GM12878 (cell line): ENCODE data around the gene SUPT7L.
"Not testable (repeated sequence)": the region's sequence is repeated elsewhere in the genome, so short reads cannot be mapped to it uniquely, and the experiment has no call there.

Experiments used
- FOXM1 ChIP-seq: IDR thresholded peaks from 2 replicates; pipeline ENCODE4 v1.6.1; 2012; ENCODE audit warnings: low read depth, mild to moderate bottlenecking, inconsistent platforms, low read length, moderate library complexity
- POLR2A ChIP-seq: IDR thresholded peaks from 2 replicates; pipeline ENCODE4 v1.6.1; 2011; ENCODE audit warnings: low read depth, mild to moderate bottlenecking, low read length
- TF ChIP-seq, protein P1 (sequence below), 3 experiments: IDR thresholded peaks in 2 of 3; conservative IDR thresholded peaks in 1 of 3; 2 replicates each; pipeline ENCODE4 v1.5.1; 2011; ENCODE audit warnings: low read depth in 3 of 3, low read length in 3 of 3, mild to moderate bottlenecking in 3 of 3, control low read depth in 2 of 3, moderate library complexity in 2 of 3, inconsistent platforms in 1 of 3, mixed read lengths in 1 of 3; ENCODE audit not compliant: control insufficient read depth in 2 of 3, insufficient read depth in 1 of 3; ENCODE audit errors: extremely low read depth in 1 of 3

DNA sequence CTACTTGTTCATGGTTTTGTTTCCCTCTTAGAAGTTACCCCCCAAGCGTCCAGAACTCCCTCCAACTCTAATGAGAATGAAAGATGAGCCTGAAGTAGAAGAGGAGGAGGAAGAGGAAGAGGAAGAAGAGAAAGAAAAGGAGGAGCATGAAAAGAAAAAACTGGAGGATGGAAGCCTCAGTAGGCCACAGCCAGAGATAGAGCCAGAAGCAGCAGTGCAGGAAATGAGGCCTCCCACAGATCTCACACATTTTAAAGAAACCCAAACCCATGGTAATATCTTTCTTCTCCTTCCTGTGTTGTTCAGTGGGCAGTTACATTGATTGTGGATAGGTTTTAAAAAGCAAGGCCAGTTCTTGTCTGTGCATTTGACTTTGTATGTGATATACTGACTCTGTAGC is 21.6 kb upstream of the SUPT7L start:
- not testable (repeated sequence) for TF ChIP-seq FOXM1, POLR2A
- TF ChIP-seq, protein P1, sequence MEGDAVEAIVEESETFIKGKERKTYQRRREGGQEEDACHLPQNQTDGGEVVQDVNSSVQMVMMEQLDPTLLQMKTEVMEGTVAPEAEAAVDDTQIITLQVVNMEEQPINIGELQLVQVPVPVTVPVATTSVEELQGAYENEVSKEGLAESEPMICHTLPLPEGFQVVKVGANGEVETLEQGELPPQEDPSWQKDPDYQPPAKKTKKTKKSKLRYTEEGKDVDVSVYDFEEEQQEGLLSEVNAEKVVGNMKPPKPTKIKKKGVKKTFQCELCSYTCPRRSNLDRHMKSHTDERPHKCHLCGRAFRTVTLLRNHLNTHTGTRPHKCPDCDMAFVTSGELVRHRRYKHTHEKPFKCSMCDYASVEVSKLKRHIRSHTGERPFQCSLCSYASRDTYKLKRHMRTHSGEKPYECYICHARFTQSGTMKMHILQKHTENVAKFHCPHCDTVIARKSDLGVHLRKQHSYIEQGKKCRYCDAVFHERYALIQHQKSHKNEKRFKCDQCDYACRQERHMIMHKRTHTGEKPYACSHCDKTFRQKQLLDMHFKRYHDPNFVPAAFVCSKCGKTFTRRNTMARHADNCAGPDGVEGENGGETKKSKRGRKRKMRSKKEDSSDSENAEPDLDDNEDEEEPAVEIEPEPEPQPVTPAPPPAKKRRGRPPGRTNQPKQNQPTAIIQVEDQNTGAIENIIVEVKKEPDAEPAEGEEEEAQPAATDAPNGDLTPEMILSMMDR (IDR thresholded peaks at IDR 0.05 in 2 of 3, conservative IDR thresholded peaks at IDR 0.05 in 1 of 3; ENCODE audit: control insufficient read depth in 2 of 3, extremely low read depth in 1 of 3, insufficient read depth in 1 of 3, low read depth in 3 of 3, low read length in 3 of 3), result not testable (repeated sequence)
